ENCODE measurements around the gene OMA1. TPM values are rescaled to one million over a fixed set of nuclear protein-coding genes. Genes with fewer than 3 reads are reported as not detected.

OMA1 gene
- total RNA-seq, 1 experiment from 2014 or later: 21.9 TPM

GRCh38 chr1:58481962-58482361 is 64.6 kb downstream of the OMA1 start (continued):
- TF ChIP-seq REST (IDR thresholded peaks at IDR 0.05; ENCODE audit: low read depth): no peak
- no peak for TF ChIP-seq SP1 (IDR thresholded peaks at IDR 0.05; ENCODE audit: low read depth)
- no peak for TF ChIP-seq ELF1 (IDR thresholded peaks at IDR 0.05; ENCODE audit: borderline replicate concordance, low read depth)
- TF ChIP-seq ZFX (IDR thresholded peaks at IDR 0.05): no peak
- no peak for TF ChIP-seq ZNF274 (IDR thresholded peaks at IDR 0.05; ENCODE audit: low read depth, low read length)
- no peak for TF ChIP-seq POLR2AphosphoS5 (IDR thresholded peaks at IDR 0.05; ENCODE audit: low read depth, low read length)
- no peak for TF ChIP-seq JUND (IDR thresholded peaks at IDR 0.05)
- TF ChIP-seq ZBTB33 (IDR thresholded peaks at IDR 0.05; ENCODE audit: extremely low read depth, insufficient replicate concordance, low read length): no peak

- Histone ChIP-seq H3K4me2 (ENCODE audit: low read length) (no peak overlapping the region), H4K20me1 (ENCODE audit: insufficient read depth) (no peaks in the 10 kb centered on the region; the same call in 1 of the 2 replicates), H3K27ac (ENCODE audit: low read depth, low read length) (no peak overlapping the region), H3K9ac (ENCODE audit: low read length) (no peak overlapping the region), H3K27me3 (ENCODE audit: insufficient read depth, low read length) (no peaks in the 10 kb centered on the region), H3K79me2 (ENCODE audit: insufficient read depth, low read length) (no peaks in the 10 kb centered on the region), H3K36me3 (ENCODE audit: control insufficient read depth in 1 of 2, insufficient read depth in 2 of 2, low read length in 2 of 2) (no peaks in the 10 kb centered on the region), H2AFZ (ENCODE audit: low read depth, low read length, poor library complexity, severe bottlenecking) (no peak overlapping the region), H3K9me2 (ENCODE audit: insufficient read depth) (no peaks in the 10 kb centered on the region), H3K4me3 (replicated peaks in 1 of 2; ENCODE audit: low read depth in 1 of 2, low read length in 2 of 2) (no peak overlapping the region), H3K4me1 (ENCODE audit: control insufficient read depth in 1 of 2, insufficient read depth in 2 of 2, low read length in 2 of 2) (no peaks in the 10 kb centered on the region), H3K9me3 (ENCODE audit: control insufficient read depth in 1 of 2, insufficient read depth in 1 of 2, low read depth in 1 of 2, low read length in 2 of 2) (no peaks in the 10 kb centered on the region)
- no peak for ATAC-seq
- ChIA-PET CTCF (no interaction called here), POLR2A (no interaction called here), RAD21 (ENCODE audit: low non-redundant PET in 1 of 2, low total read pairs in 2 of 2, uncharacterized antibody in 2 of 2, unreplicated experiment in 2 of 2) (no interaction called here)
- no TSS peak for BruUV-seq (replicated peaks)
- DNase-seq (ENCODE audit: low read depth, low spot score): no peak
- intact Hi-C loops (cut with micrococcal nuclease): no loop called here
- no peak for TF ChIP-seq EGR1 (IDR thresholded peaks at IDR 0.05; ENCODE audit: low read depth)
- TF ChIP-seq CEBPB (IDR thresholded peaks at IDR 0.05; ENCODE audit: low read depth): no peak
- TF ChIP-seq FOSL1 (IDR thresholded peaks at IDR 0.05; ENCODE audit: low read depth): no peak
- TF ChIP-seq EZH2 (IDR thresholded peaks at IDR 0.05): no peak
- no peak for TF ChIP-seq SP1 (IDR thresholded peaks at IDR 0.05; ENCODE audit: low read depth)
- TF ChIP-seq CTCF (IDR thresholded peaks at IDR 0.05 in 2 of 3, conservative IDR thresholded peaks at IDR 0.05 in 1 of 3; ENCODE audit: borderline replicate concordance in 1 of 3, insufficient read depth in 1 of 3, low read depth in 2 of 3, low read length in 2 of 3): no peak
- no peak for TF ChIP-seq RAD21 (IDR thresholded peaks at IDR 0.05; ENCODE audit: low read depth)
- no peak for TF ChIP-seq YY1 (IDR thresholded peaks at IDR 0.05; ENCODE audit: extremely low read depth, insufficient replicate concordance, low read depth, low read length)
- no peak for TF ChIP-seq JUND (IDR thresholded peaks at IDR 0.05)
- TF ChIP-seq ZNF274 (IDR thresholded peaks at IDR 0.05; ENCODE audit: low read depth, low read length): no peak
- TF ChIP-seq CBX3 (IDR thresholded peaks at IDR 0.05; ENCODE audit: low read depth): no peak
- TF ChIP-seq TCF7L2 (IDR thresholded peaks at IDR 0.05; ENCODE audit: borderline replicate concordance, extremely low read depth, insufficient read depth, insufficient read length): no peak
- TF ChIP-seq ELF1 (IDR thresholded peaks at IDR 0.05; ENCODE audit: borderline replicate concordance, low read depth): no peak
Observed at GRCh38 chr1:58480191-58480590, 66.3 kb downstream of the OMA1 start.

All from HCT116 (cell line).